H1 (cell line): Measurements from ENCODE around the gene PHRF1. TPM values are rescaled to one million over a fixed set of nuclear protein-coding genes. Genes with fewer than 3 reads are reported as not detected.

Experiments used
- CREB1 ChIP-seq: IDR thresholded peaks from 2 replicates; pipeline ENCODE4 v1.6.1; 2012; ENCODE audit warnings: inconsistent platforms
- HDAC6 ChIP-seq: IDR thresholded peaks from one replicate; pipeline ENCODE4 v1.7.1; 2012; ENCODE audit warnings: low read depth, mild to moderate bottlenecking, inconsistent platforms, low read length, moderate library complexity
- RFX5 ChIP-seq: IDR thresholded peaks from 2 replicates; pipeline ENCODE4 v1.6.1; 2011; ENCODE audit warnings: low read depth, low read length, improper control_type of control experiment, borderline replicate concordance
- YY1 ChIP-seq: IDR thresholded peaks from 2 replicates; pipeline ENCODE4 v1.6.1; 2011; ENCODE audit warnings: low read depth, mild to moderate bottlenecking, low read length
- ZNF274 ChIP-seq: IDR thresholded peaks from 2 replicates; pipeline ENCODE4 v1.7.0; 2012; ENCODE audit warnings: low read length, borderline replicate concordance; ENCODE audit errors: extremely low read depth
- polyA plus RNA-seq, 7 experiments: library from polyadenylated mRNA; depleted of rRNA in 3 of 7; stranded (reverse) in 5 of 7; unstranded in 2 of 7; fragments of >200 nt in 5 of 7; fragments of 200-250 nt in 2 of 7; gene quantifications; 1 replicate in 5 of 7; 2 replicates in 1 of 7; 4 replicates in 1 of 7; pipeline versions ENCODE4 v1.2.1 to v1.2.3, GENCODE V29; 2011 to 2013; ENCODE audit warnings: missing spikeins in 2 of 7, mixed read lengths in 2 of 7
- total RNA-seq: library from RNA; stranded (reverse); fragmentation: NEBNext Ultra II Directional; extraction: Animal tissue kit (Norgen Biotek cat#: 25700); gene quantifications from 2 replicates; pipeline ENCODE4 v1.2.1, GENCODE V29; 2021

The PHRF1 gene
- total and polyA plus RNA-seq, 2 of the 8 experiments (the other 6 are each of a cell fraction or from before 2014, with no cell fraction given): 13.4 to 37.3 TPM

DNA sequence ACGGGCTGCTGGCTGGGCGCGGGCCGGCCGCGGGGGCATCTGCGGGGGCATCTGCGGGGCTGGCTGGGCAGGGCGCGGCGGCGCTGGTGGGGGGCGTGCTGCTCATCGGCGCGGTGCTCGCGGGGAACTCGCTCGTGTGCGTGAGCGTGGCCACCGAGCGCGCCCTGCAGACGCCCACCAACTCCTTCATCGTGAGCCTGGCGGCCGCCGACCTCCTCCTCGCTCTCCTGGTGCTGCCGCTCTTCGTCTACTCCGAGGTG, 61.0 kb downstream of the PHRF1 start (continued):
- TF ChIP-seq RFX5 (no peak), HDAC6 (no peak), YY1 (no peak), ZNF274 (no peak), CREB1 (no peak)
